NCI-H82 (cell line): ENCODE results near the gene SARDH.
"Not testable (repeated sequence)": the region's sequence is repeated elsewhere in the genome, so short reads cannot be mapped to it uniquely, and the experiment has no call there.

Source experiments
- DNase-seq: peaks from one replicate; lab custom pipeline; 2025; lab: John Stamatoyannopoulos, UW

SARDH gene

DNA sequence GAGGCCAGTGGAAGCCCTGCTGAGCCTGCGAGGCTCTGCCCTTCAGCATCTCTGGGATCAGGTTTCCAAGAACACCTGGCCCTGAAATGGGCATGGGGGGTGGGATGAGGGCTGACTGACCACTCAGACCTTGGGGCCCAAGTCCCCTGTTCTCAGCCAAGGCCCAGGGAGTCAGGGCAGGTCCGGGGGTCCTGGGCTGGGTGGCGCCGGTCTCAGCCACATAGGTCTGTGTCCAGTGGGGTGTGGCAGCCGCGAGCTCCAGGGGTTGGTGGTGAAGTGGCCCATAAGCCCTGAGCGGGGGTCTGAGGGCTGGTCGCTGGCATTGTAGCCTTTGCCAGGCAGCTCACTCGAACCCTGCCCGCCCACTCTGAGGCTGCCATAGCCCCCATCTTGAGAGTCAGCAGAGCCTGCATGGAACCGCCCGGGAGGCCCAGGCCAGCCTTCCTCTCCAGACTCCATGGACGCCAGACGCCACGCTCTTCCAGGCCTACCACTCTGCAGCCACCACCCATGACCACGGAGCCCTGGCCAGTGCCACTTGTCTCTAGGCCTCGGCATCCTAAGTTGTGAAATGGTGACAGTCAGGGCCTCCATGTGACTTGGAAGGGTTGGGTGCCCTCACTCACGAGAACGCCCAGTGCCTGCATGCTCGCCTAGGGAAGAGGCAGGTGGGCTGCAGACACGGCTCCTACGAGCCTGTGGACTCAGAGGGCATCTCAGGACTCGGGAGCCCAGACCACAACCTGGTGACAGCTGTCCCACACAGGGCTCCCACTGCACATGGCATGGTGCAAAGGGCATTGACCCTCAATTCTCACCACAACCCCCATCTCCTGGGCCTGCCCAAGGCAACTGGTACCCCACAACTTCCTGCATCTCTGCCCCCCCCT, 108.7 kb downstream of the SARDH start:
- DNase-seq = no peak

GRCh38 chr9:133628766-133629165, 109.4 kb downstream of the SARDH start:
- no peak for DNase-seq

GRCh38 chr9:133627341-133627740, 110.8 kb downstream of the SARDH start:
- peak; percentile 30 for DNase-seq

- not testable (repeated sequence) for DNase-seq
These were observed 112.1 kb downstream of the SARDH start for GRCh38 chr9:133626008-133626407.

GRCh38 chr9:133622555-133622954, 115.6 kb downstream of the SARDH start:
- DNase-seq = no peak

DNA sequence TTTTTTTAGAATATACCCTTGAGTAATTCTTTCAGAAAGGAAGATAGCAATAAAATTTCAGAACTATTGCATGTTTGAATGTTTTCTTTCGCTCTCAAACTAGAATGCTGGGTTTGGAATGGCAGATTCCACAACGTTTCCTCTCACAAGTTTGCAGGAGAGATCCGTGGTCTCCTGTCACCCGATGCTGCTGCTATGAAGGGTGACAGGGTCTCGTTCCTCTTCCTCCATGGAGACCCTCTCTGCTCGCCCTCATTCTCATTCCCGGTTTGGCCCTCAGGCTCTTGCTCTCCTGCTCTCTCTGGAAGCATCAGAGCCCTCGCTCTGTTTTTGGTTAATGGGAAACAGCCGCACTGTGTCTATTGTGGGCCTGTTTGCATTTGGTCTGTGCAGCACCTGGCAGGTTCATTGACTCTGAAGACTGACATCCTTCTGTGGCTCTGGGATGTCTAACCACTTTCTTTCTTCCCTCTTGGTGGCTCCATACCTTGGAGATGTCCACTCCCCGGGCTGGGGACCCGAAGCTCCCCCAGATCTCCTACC, 116.4 kb downstream of the SARDH start:
- no peak for DNase-seq

DNA sequence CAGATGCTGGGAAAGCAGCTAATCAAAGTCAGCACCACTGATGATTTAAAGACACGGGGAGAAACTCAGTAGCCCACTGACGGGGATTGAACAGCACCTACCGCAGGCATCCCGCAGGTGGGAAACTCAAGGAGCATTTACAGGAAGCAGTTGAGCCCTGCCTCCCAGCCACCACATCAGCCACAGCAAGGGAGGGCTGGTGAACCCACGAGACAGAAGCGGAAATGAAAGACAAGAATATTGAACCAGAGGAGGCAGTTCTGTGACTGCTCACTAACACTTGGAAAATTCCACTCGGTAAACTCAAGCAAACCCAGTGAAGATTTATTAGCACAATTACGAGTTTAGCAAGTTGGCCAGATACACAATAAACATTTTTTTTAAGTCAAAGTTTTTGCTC, 118.4 kb downstream of the SARDH start:
- DNase-seq = no peak

DNA sequence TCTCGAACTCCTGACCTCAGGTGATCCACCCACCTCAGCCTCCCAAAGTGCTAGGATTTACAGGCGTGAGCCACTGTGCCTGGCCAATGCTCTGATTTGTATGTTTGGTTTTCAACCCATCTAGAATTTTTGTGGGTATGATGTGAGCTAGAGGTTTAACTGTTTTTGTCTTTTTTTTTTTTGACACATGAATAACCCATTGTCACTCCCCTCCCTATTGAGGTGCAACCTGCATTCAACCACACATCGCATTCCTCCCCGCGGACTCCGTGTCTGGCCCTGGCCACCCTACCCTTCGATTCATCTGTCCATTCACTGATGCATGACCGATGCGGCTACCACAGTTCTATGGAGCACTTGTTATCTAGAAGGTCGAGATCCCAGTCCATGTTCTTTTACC, 119.4 kb downstream of the SARDH start:
- DNase-seq = no peak

DNA sequence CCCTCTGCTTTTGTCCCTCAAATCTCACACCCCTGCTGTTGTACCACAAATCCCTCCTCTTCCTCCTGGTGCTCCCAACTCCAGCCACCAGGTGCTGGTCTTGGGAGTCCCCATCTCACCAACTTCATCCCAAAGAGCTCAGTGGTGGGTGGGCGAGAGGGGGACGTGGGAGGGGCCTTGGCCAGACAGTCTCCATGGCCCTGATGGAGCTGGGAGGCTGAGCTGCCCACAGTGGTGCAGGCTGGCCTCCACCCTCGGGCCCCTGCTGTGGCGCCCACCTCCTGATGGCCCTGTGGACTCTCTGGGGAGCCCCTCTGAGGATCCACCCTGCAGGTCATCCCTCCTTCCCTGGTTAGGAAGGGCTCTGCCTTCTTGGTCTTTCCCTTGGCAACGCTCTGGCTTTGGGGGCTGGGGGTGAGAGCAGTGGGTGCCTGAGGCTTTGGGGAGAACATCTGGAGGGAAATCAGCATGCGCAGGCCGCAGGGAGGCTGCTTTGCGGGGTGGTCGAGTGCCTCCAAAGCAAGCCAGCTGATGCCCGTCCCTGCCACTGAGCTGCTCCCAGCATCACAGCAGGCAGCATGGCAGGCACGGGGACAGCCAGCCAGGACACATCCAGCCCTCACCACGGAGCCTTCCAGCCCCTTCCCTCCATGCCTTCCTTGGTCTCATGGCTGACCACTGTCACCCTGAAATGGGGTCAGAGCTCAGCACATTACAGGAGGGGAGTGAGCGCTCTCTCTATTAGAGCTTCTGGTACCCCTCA, 121.3 kb downstream of the SARDH start:
- no peak for DNase-seq

GRCh38 chr9:133615606-133616188, 122.5 kb downstream of the SARDH start:
- no peak for DNase-seq

- no peak for DNase-seq
These were observed 123.0 kb downstream of the SARDH start for GRCh38 chr9:133615186-133615585.

- DNase-seq = no peak
These were observed 123.5 kb downstream of the SARDH start for GRCh38 chr9:133614678-133615077.

DNA sequence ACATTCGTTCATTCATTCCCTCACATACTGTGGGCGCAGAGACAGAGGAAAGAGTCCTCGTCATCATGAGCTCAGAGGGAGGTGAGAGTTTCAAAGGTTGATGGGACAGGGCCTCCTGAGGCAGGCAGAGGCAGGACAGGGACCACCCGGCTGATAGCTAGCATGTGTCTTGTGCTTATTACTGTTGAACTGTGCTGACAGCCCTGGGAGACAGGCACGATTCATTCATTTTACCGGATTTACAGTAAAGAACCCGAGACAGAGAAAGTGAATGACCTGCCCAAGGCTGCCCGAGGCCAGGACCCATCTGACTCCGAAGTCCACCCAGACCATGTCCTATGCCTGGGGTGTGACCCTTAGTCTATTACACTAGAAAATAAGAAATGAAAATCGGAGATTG, 124.1 kb downstream of the SARDH start:
- DNase-seq = no peak
